Astrocyte (in vitro differentiated cells and primary cell): ENCODE data around the gene FGF1. TPM values are rescaled to one million over a fixed set of nuclear protein-coding genes. Genes with fewer than 3 reads are reported as not detected.

ENCODE experiments used
- DNase-seq: peaks from one replicate; pipeline ENCODE4 v3.0.0-alpha.2; 2010; ENCODE audit warnings: low read depth
- FAIRE-seq: peaks from 2 replicates; lab custom pipeline; 2011; peaks lifted over from hg19 to GRCh38; lab: Jason Lieb, UNC
- H2AFZ ChIP-seq: 2 replicates; pipeline ENCODE4 v1.6.0; 2012; ENCODE audit warnings: low read depth, low read length, inconsistent platforms
- H3K27ac ChIP-seq: 2 replicates; pipeline ENCODE4 v1.5.1; 2011; ENCODE audit warnings: low read depth, low read length, inconsistent platforms
- H3K27me3 ChIP-seq: 2 replicates; pipeline ENCODE4 v1.6.0; 2011; ENCODE audit warnings: low read length, inconsistent platforms; ENCODE audit not compliant: insufficient read depth
- H3K36me3 ChIP-seq: 2 replicates; pipeline ENCODE4 v1.5.1; 2011; ENCODE audit warnings: low read length, inconsistent platforms; ENCODE audit not compliant: insufficient read depth
- H3K4me1 ChIP-seq: 2 replicates; pipeline ENCODE4 v1.5.1; 2011; ENCODE audit warnings: low read length, inconsistent platforms; ENCODE audit not compliant: insufficient read depth
- H3K4me2 ChIP-seq: 2 replicates; pipeline ENCODE4 v1.6.0; 2012; ENCODE audit warnings: low read length, inconsistent platforms
- H3K4me3 ChIP-seq: 2 replicates; pipeline ENCODE4 v1.5.1; 2011; ENCODE audit warnings: low read depth, mild to moderate bottlenecking, low read length, inconsistent platforms; ENCODE audit not compliant: insufficient read depth
- H3K79me2 ChIP-seq: 2 replicates; pipeline ENCODE4 v1.6.0; 2012; ENCODE audit warnings: mild to moderate bottlenecking, low read length, inconsistent platforms; ENCODE audit not compliant: insufficient read depth
- H3K9ac ChIP-seq: 2 replicates; pipeline ENCODE4 v1.6.0; 2012; ENCODE audit warnings: mild to moderate bottlenecking, low read length, inconsistent platforms
- H3K9me3 ChIP-seq: 2 replicates; pipeline ENCODE4 v1.5.1; 2012; ENCODE audit warnings: low read depth, mild to moderate bottlenecking, low read length, inconsistent platforms; ENCODE audit not compliant: insufficient read depth
- H4K20me1 ChIP-seq: 2 replicates; pipeline ENCODE4 v1.6.0; 2012; ENCODE audit warnings: low read length, inconsistent platforms; ENCODE audit not compliant: insufficient read depth
- H3K27ac Mint-ChIP-seq: one replicate; pipeline ENCODE4 v1.8.0; 2021; ENCODE audit warnings: mild to moderate bottlenecking, mixed read lengths; ENCODE audit not compliant: unreplicated experiment
- H3K27me3 Mint-ChIP-seq: one replicate; pipeline ENCODE4 v1.8.0; 2021; ENCODE audit warnings: low read depth, mixed read lengths; ENCODE audit not compliant: unreplicated experiment
- H3K36me3 Mint-ChIP-seq: one replicate; pipeline ENCODE4 v1.8.0; 2021; ENCODE audit warnings: low read depth, mixed read lengths; ENCODE audit not compliant: unreplicated experiment
- H3K4me1 Mint-ChIP-seq: one replicate; pipeline ENCODE4 v1.8.0; 2021; ENCODE audit warnings: low read depth, mixed read lengths; ENCODE audit not compliant: unreplicated experiment
- H3K4me3 Mint-ChIP-seq: one replicate; pipeline ENCODE4 v1.8.0; 2021; ENCODE audit warnings: mild to moderate bottlenecking, moderate library complexity, mixed read lengths; ENCODE audit not compliant: unreplicated experiment
- H3K9me3 Mint-ChIP-seq: one replicate; pipeline ENCODE4 v1.8.0; 2021; ENCODE audit warnings: mild to moderate bottlenecking, mixed read lengths; ENCODE audit not compliant: unreplicated experiment
- EZH2 ChIP-seq: IDR thresholded peaks from 2 replicates; pipeline ENCODE4 v1.6.1; 2012; ENCODE audit warnings: mild to moderate bottlenecking, low read length, inconsistent platforms; ENCODE audit not compliant: insufficient read depth
- total RNA-seq: library from RNA; stranded (reverse); gene quantifications from 2 replicates; pipeline ENCODE4 v1.2.1, GENCODE V29; 2021
- TF ChIP-seq, protein P1 (sequence below): IDR thresholded peaks from 2 replicates; pipeline ENCODE4 v1.5.1; 2011; ENCODE audit warnings: low read depth, mild to moderate bottlenecking, inconsistent platforms, low read length, moderate library complexity; ENCODE audit not compliant: insufficient read depth

The FGF1 gene
- total RNA-seq, 1 donor from 2014 or later: 70.9 TPM

- peaks cover 8% of the 10 kb centered on the region for H3K4me1 ChIP-seq
- H4K20me1 ChIP-seq: no peaks in the 10 kb centered on the region
- H3K27ac ChIP-seq: no peak overlapping the region
- no peaks in the 10 kb centered on the region for H3K9me3 ChIP-seq
- H2AFZ ChIP-seq: no peak overlapping the region
- H3K4me3 Mint-ChIP-seq: no peak overlapping the region
- no peak for TF ChIP-seq EZH2
- TF ChIP-seq, protein P1, sequence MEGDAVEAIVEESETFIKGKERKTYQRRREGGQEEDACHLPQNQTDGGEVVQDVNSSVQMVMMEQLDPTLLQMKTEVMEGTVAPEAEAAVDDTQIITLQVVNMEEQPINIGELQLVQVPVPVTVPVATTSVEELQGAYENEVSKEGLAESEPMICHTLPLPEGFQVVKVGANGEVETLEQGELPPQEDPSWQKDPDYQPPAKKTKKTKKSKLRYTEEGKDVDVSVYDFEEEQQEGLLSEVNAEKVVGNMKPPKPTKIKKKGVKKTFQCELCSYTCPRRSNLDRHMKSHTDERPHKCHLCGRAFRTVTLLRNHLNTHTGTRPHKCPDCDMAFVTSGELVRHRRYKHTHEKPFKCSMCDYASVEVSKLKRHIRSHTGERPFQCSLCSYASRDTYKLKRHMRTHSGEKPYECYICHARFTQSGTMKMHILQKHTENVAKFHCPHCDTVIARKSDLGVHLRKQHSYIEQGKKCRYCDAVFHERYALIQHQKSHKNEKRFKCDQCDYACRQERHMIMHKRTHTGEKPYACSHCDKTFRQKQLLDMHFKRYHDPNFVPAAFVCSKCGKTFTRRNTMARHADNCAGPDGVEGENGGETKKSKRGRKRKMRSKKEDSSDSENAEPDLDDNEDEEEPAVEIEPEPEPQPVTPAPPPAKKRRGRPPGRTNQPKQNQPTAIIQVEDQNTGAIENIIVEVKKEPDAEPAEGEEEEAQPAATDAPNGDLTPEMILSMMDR: no peak
- H3K27me3 Mint-ChIP-seq: no peaks in the 10 kb centered on the region
- no peaks in the 10 kb centered on the region for H3K36me3 Mint-ChIP-seq
- DNase-seq (peak; percentile 40), FAIRE-seq (no peak)
- no peak overlapping the region for H3K27ac Mint-ChIP-seq
- peaks cover 29% of the 10 kb centered on the region for H3K4me1 Mint-ChIP-seq
- no peaks in the 10 kb centered on the region for H3K27me3 ChIP-seq
- H3K4me3 ChIP-seq: no peak overlapping the region
- no peaks in the 10 kb centered on the region for H3K79me2 ChIP-seq
- no peak overlapping the region for H3K9ac ChIP-seq
- no peaks in the 10 kb centered on the region for H3K36me3 ChIP-seq
- H3K9me3 Mint-ChIP-seq: no peaks in the 10 kb centered on the region
- no peak overlapping the region for H3K4me2 ChIP-seq
Observed at GRCh38 chr5:142722146-142722545, 36.3 kb upstream of the FGF1 start.

DNA sequence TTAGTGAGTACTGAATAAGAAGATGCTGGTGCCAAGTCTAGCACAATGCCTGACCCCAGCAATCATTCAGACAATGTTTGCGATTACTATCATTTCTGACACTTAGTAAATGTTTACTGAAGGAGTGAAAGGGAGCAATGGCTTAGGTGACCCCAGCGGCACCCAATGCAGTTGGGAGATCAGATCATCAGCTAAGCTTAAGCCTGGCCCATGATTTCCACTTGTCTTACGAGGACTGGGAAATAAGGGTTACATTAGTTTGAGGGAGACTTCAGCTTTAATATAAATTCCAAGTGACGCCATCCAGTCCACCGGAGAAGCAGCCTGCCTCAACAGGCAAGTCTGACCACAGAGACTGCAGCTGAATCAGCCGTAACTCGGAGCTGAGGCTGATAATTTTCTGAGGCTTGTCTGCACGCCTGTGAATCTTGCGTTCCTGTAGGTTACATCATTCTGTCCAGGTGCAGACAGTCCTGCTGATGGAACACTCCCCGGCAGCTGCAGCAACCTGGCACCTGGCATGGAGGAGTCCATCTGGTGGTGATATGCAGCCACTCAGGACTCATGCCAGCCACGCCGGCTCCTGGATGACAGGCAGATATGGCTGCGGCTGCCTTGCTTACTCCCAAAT lies 34.9 kb upstream of the FGF1 start:
- H3K4me1 ChIP-seq: peaks cover 9% of the 10 kb centered on the region
- no peak overlapping the region for H2AFZ ChIP-seq
- H3K9me3 ChIP-seq: no peaks in the 10 kb centered on the region
- DNase-seq (peak; percentile 27), FAIRE-seq (no peak)
- no peaks in the 10 kb centered on the region for H3K36me3 ChIP-seq
- TF ChIP-seq, protein P1: no peak
- TF ChIP-seq EZH2: no peak
- H3K4me2 ChIP-seq: no peak overlapping the region
- no peaks in the 10 kb centered on the region for H3K27me3 Mint-ChIP-seq
- H3K4me3 Mint-ChIP-seq: no peak overlapping the region
- no peak overlapping the region for H3K27ac Mint-ChIP-seq
- H3K27me3 ChIP-seq: peaks cover under 1% of the 10 kb centered on the region
- H3K9me3 Mint-ChIP-seq: no peaks in the 10 kb centered on the region
- H3K9ac ChIP-seq: no peak overlapping the region
- no peak overlapping the region for H3K27ac ChIP-seq
- H3K79me2 ChIP-seq: no peaks in the 10 kb centered on the region
- H3K4me3 ChIP-seq: no peak overlapping the region
- no peaks in the 10 kb centered on the region for H3K36me3 Mint-ChIP-seq
- H3K4me1 Mint-ChIP-seq: peaks cover 20% of the 10 kb centered on the region
- H4K20me1 ChIP-seq: no peaks in the 10 kb centered on the region

GRCh38 chr5:142719836-142720370 lies 34.0 kb upstream of the FGF1 start:
- no peaks in the 10 kb centered on the region for H3K36me3 Mint-ChIP-seq
- Histone ChIP-seq H2AFZ (no peak overlapping the region), H3K27me3 (peaks cover 3% of the 10 kb centered on the region), H3K36me3 (no peaks in the 10 kb centered on the region), H4K20me1 (no peaks in the 10 kb centered on the region), H3K4me3 (no peak overlapping the region), H3K9ac (no peak overlapping the region), H3K9me3 (no peaks in the 10 kb centered on the region), H3K27ac (no peak overlapping the region), H3K79me2 (no peaks in the 10 kb centered on the region), H3K4me1 (peaks cover 9% of the 10 kb centered on the region), H3K4me2 (no peak overlapping the region)
- H3K4me1 Mint-ChIP-seq: peaks cover 13% of the 10 kb centered on the region
- DNase-seq: no peak
- H3K27ac Mint-ChIP-seq: peak overlapping the region; percentile 83
- no peaks in the 10 kb centered on the region for H3K27me3 Mint-ChIP-seq
- H3K4me3 Mint-ChIP-seq: no peak overlapping the region
- no peak for FAIRE-seq
- H3K9me3 Mint-ChIP-seq: no peaks in the 10 kb centered on the region
- no peak for TF ChIP-seq EZH2
- TF ChIP-seq, protein P1: no peak
